ENCODE data around the gene EEF1AKMT1. TPM values are rescaled to one million over a fixed set of nuclear protein-coding genes. Genes with fewer than 3 reads are reported as not detected.

EEF1AKMT1 gene
- total RNA-seq, 4 donors from 2014 or later, result 13.1 to 18.7 (median 14.8) TPM

- peak; percentile 92 for DNase-seq (ENCODE audit: extremely low spot score)
- Histone ChIP-seq H3K27me3 (no peaks in the 10 kb centered on the region), H3K4me3 (no peak overlapping the region), H3K9me3 (no peaks in the 10 kb centered on the region), H3K4me1 (peaks cover 0 to 6% (median 0%) of the 10 kb centered on the region in 4 donors), H3K36me3 (peaks cover 0 to 20% (median 8%) of the 10 kb centered on the region in 4 donors), H3K27ac (replicated peaks in 1 of 4) (peak overlapping the region; percentile 7 to 54 (median 34))
- TF ChIP-seq CTCF (IDR thresholded peaks at IDR 0.05), result no peak
- TF ChIP-seq POLR2AphosphoS5 (IDR thresholded peaks at IDR 0.05), result no peak
- no peak for TF ChIP-seq EP300 (IDR thresholded peaks at IDR 0.05)
- no peak for TF ChIP-seq POLR2A (IDR thresholded peaks at IDR 0.05; ENCODE audit: low read depth)
- 61% methylated on average over 14 of the region's 14 CpGs for WGBS
- intact Hi-C loops (cut with DNase I), result no loop called here
Measured at GRCh38 chr13:20728579-20729311, 45.0 kb downstream of the EEF1AKMT1 start.

- no peaks in the 10 kb centered on the region for H3K9me3 ChIP-seq
- intact Hi-C loops (cut with DNase I), result no loop called here
Measured at GRCh38 chr13:20727856-20728255, 45.9 kb downstream of the EEF1AKMT1 start.

DNA sequence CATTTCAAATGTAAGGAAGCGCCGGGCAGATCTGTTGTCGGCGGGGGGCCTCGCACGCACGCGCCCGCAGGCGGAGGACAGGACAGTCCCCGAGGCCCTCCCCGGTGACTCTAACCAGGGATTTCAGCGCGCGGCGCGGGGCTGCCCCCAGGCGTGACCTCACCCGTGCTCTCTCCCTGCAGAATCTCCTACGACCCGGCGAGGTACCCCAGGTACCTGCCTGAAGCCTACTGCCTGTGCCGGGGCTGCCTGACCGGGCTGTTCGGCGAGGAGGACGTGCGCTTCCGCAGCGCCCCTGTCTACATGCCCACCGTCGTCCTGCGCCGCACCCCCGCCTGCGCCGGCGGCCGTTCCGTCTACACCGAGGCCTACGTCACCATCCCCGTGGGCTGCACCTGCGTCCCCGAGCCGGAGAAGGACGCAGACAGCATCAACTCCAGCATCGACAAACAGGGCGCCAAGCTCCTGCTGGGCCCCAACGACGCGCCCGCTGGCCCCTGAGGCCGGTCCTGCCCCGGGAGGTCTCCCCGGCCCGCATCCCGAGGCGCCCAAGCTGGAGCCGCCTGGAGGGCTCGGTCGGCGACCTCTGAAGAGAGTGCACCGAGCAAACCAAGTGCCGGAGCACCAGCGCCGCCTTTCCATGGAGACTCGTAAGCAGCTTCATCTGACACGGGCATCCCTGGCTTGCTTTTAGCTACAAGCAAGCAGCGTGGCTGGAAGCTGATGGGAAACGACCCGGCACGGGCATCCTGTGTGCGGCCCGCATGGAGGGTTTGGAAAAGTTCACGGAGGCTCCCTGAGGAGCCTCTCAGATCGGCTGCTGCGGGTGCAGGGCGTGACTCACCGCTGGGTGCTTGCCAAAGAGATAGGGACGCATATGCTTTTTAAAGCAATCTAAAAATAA, 52.1 kb downstream of the EEF1AKMT1 start:
- H3K9me3 ChIP-seq, result no peaks in the 10 kb centered on the region
- H3K36me3 ChIP-seq, result no peaks in the 10 kb centered on the region
- TF ChIP-seq CTCF (IDR thresholded peaks at IDR 0.05), result no peak
- no peak for TF ChIP-seq EP300 (IDR thresholded peaks at IDR 0.05)
- TF ChIP-seq POLR2AphosphoS5 (IDR thresholded peaks at IDR 0.05), result no peak
- no peak for TF ChIP-seq POLR2A (IDR thresholded peaks at IDR 0.05; ENCODE audit: low read depth)
- peaks cover 8 to 13% (median 12%) of the 10 kb centered on the region in 4 donors for H3K4me1 ChIP-seq
- peak overlapping the region in 2 of 4 donors; percentile 9 to 36 for H3K27ac ChIP-seq (replicated peaks in 1 of 4)
- intact Hi-C loops (cut with DNase I), result no loop called here
- WGBS, result 25% methylated on average over 7 of the region's 81 CpGs
- H3K27me3 ChIP-seq, result peaks cover 0 to 19% (median 0%) of the 10 kb centered on the region in 4 donors
- H3K4me3 ChIP-seq, result peak overlapping the region; percentile 43 to 51 (median 47)
- no peak for DNase-seq (ENCODE audit: extremely low spot score)

More at GRCh38 chr13:20727856-20728255, 45.9 kb downstream of the EEF1AKMT1 start:
- peaks cover 0 to 6% (median 0%) of the 10 kb centered on the region in 4 donors for H3K4me1 ChIP-seq
- DNase-seq (ENCODE audit: extremely low spot score), result peak; percentile 80
- TF ChIP-seq POLR2A (IDR thresholded peaks at IDR 0.05; ENCODE audit: low read depth), result no peak
- no peak for TF ChIP-seq POLR2AphosphoS5 (IDR thresholded peaks at IDR 0.05)
- TF ChIP-seq CTCF (IDR thresholded peaks at IDR 0.05), result no peak
- no peak for TF ChIP-seq EP300 (IDR thresholded peaks at IDR 0.05)
- WGBS, result 63% methylated on average over 6 of the region's 6 CpGs
- H3K4me3 ChIP-seq, result no peak overlapping the region
- no peak overlapping the region for H3K27ac ChIP-seq (replicated peaks in 1 of 4)
- no peaks in the 10 kb centered on the region for H3K27me3 ChIP-seq
- H3K36me3 ChIP-seq, result peaks cover 0 to 20% (median 8%) of the 10 kb centered on the region in 4 donors

GRCh38 chr13:20721058-20721453, 52.7 kb downstream of the EEF1AKMT1 start:
- peaks cover 0 to 19% (median 0%) of the 10 kb centered on the region in 4 donors for H3K27me3 ChIP-seq
- WGBS, result no CpG with 5 or more reads among the region's 16 CpGs
- H3K36me3 ChIP-seq, result no peaks in the 10 kb centered on the region
- no peak for DNase-seq (ENCODE audit: extremely low spot score)
- H3K9me3 ChIP-seq, result no peaks in the 10 kb centered on the region
- intact Hi-C loops (cut with DNase I), result no loop called here
- peak overlapping the region in 3 of 4 donors; percentile 43 to 51 (median 49) for H3K4me3 ChIP-seq
- H3K4me1 ChIP-seq, result peaks cover 8 to 13% (median 12%) of the 10 kb centered on the region in 4 donors
- TF ChIP-seq EP300 (IDR thresholded peaks at IDR 0.05) (no peak), POLR2AphosphoS5 (IDR thresholded peaks at IDR 0.05) (no peak), CTCF (IDR thresholded peaks at IDR 0.05) (no peak), POLR2A (IDR thresholded peaks at IDR 0.05; ENCODE audit: low read depth) (no peak)
- no peak overlapping the region for H3K27ac ChIP-seq (replicated peaks in 1 of 4)
